Omental fat pad (tissue), 4 donors: ENCODE data around the gene SPRED2. TPM values are rescaled to one million over a fixed set of nuclear protein-coding genes. Genes with fewer than 3 reads are reported as not detected.

Experiments
- ATAC-seq: fragments of 150-250 bp; one replicate; pipeline ENCODE4 v1.9.1; 2016; ENCODE audit warnings: mild to moderate bottlenecking, moderate library complexity; ENCODE audit not compliant: low FRiP score
- DNase-seq: peaks from one replicate; pipeline ENCODE4 v3.0.0-alpha.2; 2019; ENCODE audit warnings: low spot score
- total RNA-seq, 4 donors: library from RNA; depleted of rRNA; stranded (reverse); fragments of >200 nt; gene quantifications; one replicate each; pipeline ENCODE4 v1.1.0, GENCODE V29; 2016
- TF ChIP-seq, protein P1 (sequence below), 3 donors: fragments of 450-650 bp; IDR thresholded peaks; one replicate each; pipeline ENCODE4 v1.5.1; 2016 to 2017; ENCODE audit warnings: antibody characterized with exemption in 3 of 3, mild to moderate bottlenecking in 3 of 3, moderate library complexity in 2 of 3

Gene SPRED2
- total RNA-seq, 4 donors from 2014 or later, result 22.9 to 45.4 (median 26.6) TPM

DNA sequence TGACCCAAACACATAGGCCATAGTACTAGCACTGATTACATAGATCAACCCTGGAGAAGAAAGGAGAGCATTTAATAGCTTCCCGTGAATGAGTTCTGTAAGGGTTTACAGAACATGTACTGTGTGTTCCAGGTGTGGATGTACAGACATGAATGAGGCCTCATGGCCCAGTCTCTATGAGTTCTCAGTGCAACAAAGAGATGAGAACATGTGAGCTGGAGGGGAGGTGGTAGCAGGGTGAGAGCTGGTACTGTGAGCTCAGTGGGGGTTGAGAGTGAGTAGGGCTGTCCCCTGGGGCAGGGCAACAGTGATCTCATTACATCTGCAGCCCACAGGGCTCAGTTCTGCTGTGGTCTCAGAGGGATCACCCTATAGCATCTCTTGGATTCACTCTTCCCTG is 42.6 kb upstream of the SPRED2 start:
- DNase-seq (no peak), ATAC-seq (no peak)
- TF ChIP-seq, protein P1, sequence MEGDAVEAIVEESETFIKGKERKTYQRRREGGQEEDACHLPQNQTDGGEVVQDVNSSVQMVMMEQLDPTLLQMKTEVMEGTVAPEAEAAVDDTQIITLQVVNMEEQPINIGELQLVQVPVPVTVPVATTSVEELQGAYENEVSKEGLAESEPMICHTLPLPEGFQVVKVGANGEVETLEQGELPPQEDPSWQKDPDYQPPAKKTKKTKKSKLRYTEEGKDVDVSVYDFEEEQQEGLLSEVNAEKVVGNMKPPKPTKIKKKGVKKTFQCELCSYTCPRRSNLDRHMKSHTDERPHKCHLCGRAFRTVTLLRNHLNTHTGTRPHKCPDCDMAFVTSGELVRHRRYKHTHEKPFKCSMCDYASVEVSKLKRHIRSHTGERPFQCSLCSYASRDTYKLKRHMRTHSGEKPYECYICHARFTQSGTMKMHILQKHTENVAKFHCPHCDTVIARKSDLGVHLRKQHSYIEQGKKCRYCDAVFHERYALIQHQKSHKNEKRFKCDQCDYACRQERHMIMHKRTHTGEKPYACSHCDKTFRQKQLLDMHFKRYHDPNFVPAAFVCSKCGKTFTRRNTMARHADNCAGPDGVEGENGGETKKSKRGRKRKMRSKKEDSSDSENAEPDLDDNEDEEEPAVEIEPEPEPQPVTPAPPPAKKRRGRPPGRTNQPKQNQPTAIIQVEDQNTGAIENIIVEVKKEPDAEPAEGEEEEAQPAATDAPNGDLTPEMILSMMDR (IDR thresholded peaks at IDR 0.05), result no peak

DNA sequence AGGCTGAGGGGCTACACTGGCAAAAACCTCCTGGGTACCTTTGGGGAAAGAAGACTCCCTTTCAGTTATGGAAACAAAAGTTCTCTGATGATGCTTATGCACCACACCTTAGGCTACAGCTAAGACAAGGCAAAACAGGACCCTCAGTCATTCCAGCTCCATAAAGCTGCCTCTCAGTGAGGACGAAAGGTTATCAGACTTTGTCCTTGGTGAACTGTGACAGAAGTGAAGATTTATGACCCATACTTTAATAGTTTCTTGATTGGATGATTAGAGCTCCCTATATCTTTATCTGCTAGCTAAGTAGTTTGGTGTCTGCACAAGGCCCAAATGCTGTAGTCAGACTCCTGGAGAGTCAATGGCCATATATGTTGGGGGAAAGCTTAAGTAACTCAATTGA is 40.6 kb upstream of the SPRED2 start:
- TF ChIP-seq, protein P1 (IDR thresholded peaks at IDR 0.05), result no peak
- ATAC-seq (no peak), DNase-seq (no peak)

DNA sequence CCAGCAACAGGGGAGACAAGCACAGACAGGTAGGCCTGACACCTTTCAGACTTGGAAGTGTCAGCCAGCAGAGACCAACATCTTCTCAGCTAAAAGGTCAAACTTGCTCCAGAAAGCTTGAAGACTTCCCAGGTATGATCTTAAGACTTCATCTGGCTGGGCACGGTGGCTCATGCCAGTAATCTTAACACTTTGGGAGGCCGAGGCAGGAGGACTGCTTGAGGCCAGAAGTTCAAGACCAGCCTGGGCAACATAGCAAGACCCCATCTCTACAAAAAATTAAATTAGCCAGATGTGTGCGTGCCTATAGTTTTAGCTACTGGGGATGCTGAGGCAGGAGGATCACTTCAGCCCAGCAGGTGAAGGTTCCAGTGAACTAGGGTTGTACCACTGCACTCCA is 39.0 kb upstream of the SPRED2 start:
- TF ChIP-seq, protein P1 (IDR thresholded peaks at IDR 0.05), result no peak
- ATAC-seq (no peak), DNase-seq (no peak)

DNA sequence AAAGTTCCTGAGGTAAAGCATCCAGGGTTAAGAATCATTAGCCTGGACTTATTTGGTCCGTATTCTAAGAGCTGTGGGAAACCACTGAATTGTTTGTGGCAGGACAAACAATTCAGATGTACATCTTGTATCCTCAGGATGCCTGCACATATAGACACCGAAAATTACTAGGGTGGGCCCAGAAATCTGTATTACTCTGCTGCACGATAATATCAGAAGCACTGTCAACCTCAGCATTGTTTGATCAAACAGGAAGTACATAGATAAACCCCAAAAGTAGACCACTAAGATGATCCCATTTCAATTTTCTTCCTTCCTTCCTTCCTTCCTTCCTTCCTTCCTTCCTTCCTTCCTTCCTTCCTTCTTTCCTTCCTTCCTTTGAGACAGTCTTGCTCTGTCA is 34.2 kb upstream of the SPRED2 start:
- ATAC-seq (no peak), DNase-seq (no peak)
- TF ChIP-seq, protein P1 (IDR thresholded peaks at IDR 0.05), result no peak

DNA sequence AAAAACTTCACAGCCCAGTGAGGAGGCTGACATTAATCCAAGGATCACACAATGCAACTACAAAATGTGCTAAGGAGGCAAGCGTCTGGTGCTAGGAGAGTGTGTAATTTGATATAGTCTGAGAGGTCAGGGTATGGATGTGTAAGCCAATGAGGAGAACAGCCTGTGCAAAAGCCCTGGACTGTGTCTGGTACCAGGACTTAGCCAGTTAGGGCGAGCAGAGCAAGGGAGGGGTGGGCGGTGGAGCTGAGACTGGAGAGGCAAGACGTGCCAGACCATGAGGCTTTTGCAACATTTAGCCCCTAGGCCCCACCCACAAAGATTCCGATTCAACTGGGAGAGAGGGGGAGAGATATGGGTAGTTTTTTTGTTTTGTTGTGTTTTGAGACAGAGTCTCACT is 33.5 kb upstream of the SPRED2 start:
- DNase-seq, result no peak
- ATAC-seq, result no peak
- TF ChIP-seq, protein P1 (IDR thresholded peaks at IDR 0.05), result no peak

DNA sequence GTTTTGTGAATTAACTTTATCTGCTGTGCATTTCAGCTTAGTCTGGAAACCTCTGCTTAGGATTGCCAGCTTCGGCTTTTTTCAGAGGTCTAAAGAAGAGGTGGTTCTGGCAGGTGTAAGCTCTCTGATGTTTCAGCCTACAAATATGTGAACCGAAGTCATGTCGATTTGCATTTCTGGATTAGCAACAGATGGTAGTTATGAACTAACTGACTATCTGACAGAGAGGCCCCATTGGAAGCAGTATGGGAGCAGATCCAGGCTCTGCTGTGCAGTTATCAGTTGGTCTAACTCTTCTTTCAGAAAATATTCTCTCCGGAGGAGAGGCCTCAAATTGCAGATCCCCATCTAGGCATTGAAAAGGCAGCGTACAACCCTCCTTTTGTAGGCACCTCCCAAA is 32.7 kb upstream of the SPRED2 start:
- TF ChIP-seq, protein P1 (IDR thresholded peaks at IDR 0.05), result no peak
- DNase-seq (no peak), ATAC-seq (no peak)

DNA sequence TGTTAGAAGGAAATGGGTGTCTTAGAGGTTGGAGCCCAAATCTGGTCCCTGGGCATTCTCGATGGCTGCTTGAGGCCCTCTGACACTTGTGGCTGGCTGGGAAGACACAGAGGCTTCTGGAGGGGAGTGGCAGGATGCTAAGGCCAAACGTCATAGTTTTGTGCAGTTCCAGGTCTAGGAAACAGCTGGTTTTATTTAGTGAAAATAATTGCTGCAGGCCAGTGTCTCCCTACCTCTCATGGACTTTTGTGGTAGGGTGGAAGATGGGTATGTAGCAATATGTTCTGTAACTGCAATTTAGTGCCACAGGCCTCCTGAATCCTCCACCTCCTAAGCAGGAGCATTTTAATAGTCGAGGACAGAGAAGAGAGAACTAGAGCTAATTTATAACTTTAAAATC is 32.2 kb upstream of the SPRED2 start:
- DNase-seq (no peak), ATAC-seq (no peak)
- TF ChIP-seq, protein P1 (IDR thresholded peaks at IDR 0.05), result no peak
